IPS DF 6.9 (cell line): ENCODE results near the gene YEATS2.
"Not testable (repeated sequence)": the region's sequence is repeated elsewhere in the genome, so short reads cannot be mapped to it uniquely, and the experiment has no call there.

ENCODE experiments used
- DNase-seq: peaks from one replicate; pipeline ENCODE4 v3.0.0-alpha.2; 2013; ENCODE audit warnings: low read depth, low spot score
- H3K27ac ChIP-seq: one replicate; pipeline ENCODE4 v1.5.1; 2013; ENCODE audit warnings: low read length, control low read depth
- H3K27me3 ChIP-seq: 2 replicates; pipeline ENCODE4 v1.6.1; 2013; ENCODE audit warnings: mild to moderate bottlenecking, low read length; ENCODE audit not compliant: control insufficient read depth, insufficient read depth
- H3K36me3 ChIP-seq: 2 replicates; pipeline ENCODE4 v1.6.1; 2013; ENCODE audit warnings: low read length; ENCODE audit not compliant: control insufficient read depth, insufficient read depth
- H3K4me1 ChIP-seq: 2 replicates; pipeline ENCODE4 v1.6.1; 2013; ENCODE audit warnings: low read length; ENCODE audit not compliant: control insufficient read depth, insufficient read depth
- H3K4me3 ChIP-seq: 2 replicates; pipeline ENCODE4 v1.5.1; 2013; ENCODE audit warnings: mild to moderate bottlenecking, low read length
- H3K9me3 ChIP-seq: 2 replicates; pipeline ENCODE4 v1.6.1; 2013; ENCODE audit warnings: low read length, inconsistent platforms; ENCODE audit not compliant: control insufficient read depth, insufficient read depth
- WGBS: extraction: QIAGEN DNeasy Blood & Tissue Kit; methylation state at CpG from one replicate; pipeline ENCODE4 v1.1.7; 2013; ENCODE audit warnings: mixed read lengths, missing lambda C conversion rate; ENCODE audit not compliant: insufficient read length, insufficient coverage; 5-methylcytosine and 5-hydroxymethylcytosine counted together

Gene YEATS2

DNA sequence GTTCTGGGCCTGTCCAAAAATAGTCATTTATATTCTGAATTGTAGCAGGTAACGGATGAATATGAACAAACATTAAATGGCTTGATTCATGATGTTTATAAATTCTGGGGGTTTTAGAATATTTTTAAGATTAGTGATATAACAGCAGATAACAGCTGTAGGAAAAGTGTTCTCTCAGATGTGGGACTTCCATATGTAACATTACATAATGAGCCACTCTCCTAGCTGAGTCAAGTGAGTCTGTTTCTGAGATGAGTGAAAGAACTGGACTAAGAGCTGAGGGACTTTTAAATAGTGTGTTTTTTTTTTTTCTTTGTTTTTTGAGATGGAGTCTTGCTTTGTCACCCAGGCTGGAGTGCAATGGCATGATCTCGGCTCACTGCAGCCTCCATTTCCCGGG, 13.9 kb downstream of the YEATS2 start:
- no peak for DNase-seq
- H3K4me3 ChIP-seq: no peak overlapping the region

DNA sequence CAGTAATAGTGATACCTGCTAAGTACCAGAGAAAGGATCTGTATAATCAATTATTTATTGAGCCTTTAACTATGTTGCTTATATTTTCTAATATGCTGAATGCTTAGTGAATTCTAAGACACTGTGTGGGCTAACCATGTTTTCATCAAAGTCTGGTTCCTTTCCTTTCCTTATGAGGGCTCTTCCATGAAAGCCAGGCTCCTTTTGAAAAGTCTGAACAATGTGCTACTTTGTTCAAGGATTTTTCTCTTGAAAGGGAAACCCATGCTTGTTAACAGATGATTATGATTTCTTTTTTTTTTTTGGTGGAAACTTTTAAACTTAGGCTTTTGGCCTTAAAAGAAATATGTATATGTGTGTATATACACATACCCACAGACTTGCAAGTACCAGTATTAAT, 17.0 kb downstream of the YEATS2 start:
- no peaks in the 10 kb centered on the region for H3K4me1 ChIP-seq
- DNase-seq: no peak
- peaks cover 4% of the 10 kb centered on the region; the same call in 1 of the 2 replicates for H3K36me3 ChIP-seq
- no peak overlapping the region for H3K27ac ChIP-seq
- no peaks in the 10 kb centered on the region for H3K9me3 ChIP-seq
- no peak overlapping the region for H3K4me3 ChIP-seq
- H3K27me3 ChIP-seq: no peaks in the 10 kb centered on the region

More for the DNA sequence above, 13.9 kb downstream of the YEATS2 start:
- WGBS: no CpG with 5 or more reads among the region's 3 CpGs
- no peaks in the 10 kb centered on the region for H3K4me1 ChIP-seq
- no peaks in the 10 kb centered on the region for H3K9me3 ChIP-seq
- no peaks in the 10 kb centered on the region for H3K27me3 ChIP-seq
- no peaks in the 10 kb centered on the region for H3K36me3 ChIP-seq
- H3K27ac ChIP-seq: no peak overlapping the region

DNA sequence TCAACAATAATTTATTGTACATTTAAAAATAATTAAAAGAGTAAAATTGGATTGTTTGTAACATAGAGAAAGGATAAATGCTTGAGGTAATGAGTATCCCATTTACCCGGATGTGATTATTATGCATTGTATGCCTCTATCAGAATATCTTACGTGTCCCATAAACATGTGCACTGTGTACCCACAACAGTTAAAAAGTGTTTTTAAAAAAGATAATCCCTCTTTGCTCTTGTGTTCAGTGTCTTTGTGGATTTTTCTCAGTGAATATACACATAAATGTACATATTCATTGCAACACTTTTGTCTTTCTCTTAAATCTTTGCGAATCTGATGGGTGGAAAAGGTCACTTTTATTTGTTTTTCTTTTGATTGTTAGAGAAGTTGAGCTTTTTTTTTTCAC, 20.4 kb downstream of the YEATS2 start:
- no peak overlapping the region for H3K4me3 ChIP-seq
- no peaks in the 10 kb centered on the region for H3K27me3 ChIP-seq
- H3K36me3 ChIP-seq: peaks cover 13% of the 10 kb centered on the region; the same call in 1 of the 2 replicates
- no CpG with 5 or more reads among the region's 3 CpGs for WGBS
- no peak overlapping the region for H3K27ac ChIP-seq
- no peaks in the 10 kb centered on the region for H3K4me1 ChIP-seq
- H3K9me3 ChIP-seq: no peaks in the 10 kb centered on the region
- no peak for DNase-seq

DNA sequence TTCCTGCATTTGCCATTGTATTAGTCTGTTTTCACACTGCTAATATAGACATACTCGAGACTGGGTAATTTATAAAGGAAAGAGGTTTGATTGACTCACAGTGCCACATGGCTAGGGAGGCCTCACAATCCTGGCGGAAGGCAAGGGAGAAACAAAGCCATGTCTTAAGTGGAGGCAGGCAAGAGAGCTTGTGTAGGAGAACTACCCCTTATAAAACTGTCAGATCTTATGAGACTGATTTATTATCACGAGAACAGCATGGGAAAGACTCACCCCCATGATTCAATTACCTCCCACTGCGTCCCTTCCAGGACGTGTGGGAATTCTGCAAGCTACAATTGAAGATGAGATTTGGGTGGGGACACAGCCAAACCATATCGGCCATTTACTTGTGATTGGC, 27.8 kb downstream of the YEATS2 start:
- Histone ChIP-seq H3K27ac (no peak overlapping the region), H3K27me3 (no peaks in the 10 kb centered on the region), H3K9me3 (no peaks in the 10 kb centered on the region), H3K4me1 (no peaks in the 10 kb centered on the region), H3K36me3 (peaks cover 26% of the 10 kb centered on the region; the same call in 1 of the 2 replicates), H3K4me3 (no peak overlapping the region)
- DNase-seq: no peak
- no CpG with 5 or more reads among the region's 6 CpGs for WGBS

DNA sequence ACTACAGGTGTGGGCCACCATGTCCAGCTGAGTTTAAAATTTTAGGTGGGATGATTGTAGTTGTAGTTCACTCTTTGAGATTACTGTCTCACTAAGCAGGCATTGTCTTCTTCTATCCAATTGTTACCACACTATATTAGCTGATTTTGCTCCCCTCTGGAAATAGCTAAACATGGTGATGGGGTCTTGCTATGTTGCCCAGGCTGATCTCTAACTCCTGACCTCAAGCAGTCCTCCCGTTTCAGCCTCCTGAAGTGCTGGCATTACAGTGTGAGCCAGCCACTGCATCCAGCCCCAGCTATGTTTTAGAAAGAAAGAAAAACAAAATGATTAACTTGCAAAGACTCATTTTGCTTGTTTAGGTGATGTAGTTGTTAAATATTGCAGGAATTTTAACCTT, 30.6 kb downstream of the YEATS2 start:
- no peaks in the 10 kb centered on the region for H3K9me3 ChIP-seq
- WGBS: no CpG with 5 or more reads among the region's 1 CpG
- H3K27me3 ChIP-seq: no peaks in the 10 kb centered on the region
- H3K4me1 ChIP-seq: no peaks in the 10 kb centered on the region
- no peak overlapping the region for H3K27ac ChIP-seq
- DNase-seq: no peak
- peaks cover 24% of the 10 kb centered on the region; the same call in 1 of the 2 replicates for H3K36me3 ChIP-seq
- H3K4me3 ChIP-seq: no peak overlapping the region

DNA sequence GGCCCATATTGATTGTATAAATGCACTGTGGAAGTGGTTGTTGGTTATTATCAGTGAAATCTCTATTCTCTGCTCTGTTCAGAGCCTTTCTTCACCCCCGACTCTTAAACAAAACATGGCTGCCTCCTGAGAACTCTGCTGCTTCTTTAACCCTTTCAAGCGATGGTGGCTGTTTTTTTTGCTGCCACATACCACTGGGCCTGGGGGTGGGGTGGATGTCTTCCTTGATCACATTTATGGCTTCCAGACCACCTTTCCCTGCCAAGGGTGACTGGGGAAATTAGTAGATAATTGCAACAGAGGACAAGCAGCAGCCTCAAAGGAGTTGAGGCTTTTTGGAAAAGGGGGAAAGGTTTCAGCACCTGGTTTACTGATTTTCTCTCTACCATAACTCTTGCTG, 32.8 kb downstream of the YEATS2 start:
- no peak for DNase-seq
- no peak overlapping the region for H3K27ac ChIP-seq
- no peaks in the 10 kb centered on the region for H3K9me3 ChIP-seq
- H3K4me1 ChIP-seq: no peaks in the 10 kb centered on the region
- no peaks in the 10 kb centered on the region for H3K27me3 ChIP-seq
- H3K4me3 ChIP-seq: no peak overlapping the region
- peaks cover 27% of the 10 kb centered on the region; the same call in 1 of the 2 replicates for H3K36me3 ChIP-seq
- WGBS: no CpG with 5 or more reads among the region's 2 CpGs

DNA sequence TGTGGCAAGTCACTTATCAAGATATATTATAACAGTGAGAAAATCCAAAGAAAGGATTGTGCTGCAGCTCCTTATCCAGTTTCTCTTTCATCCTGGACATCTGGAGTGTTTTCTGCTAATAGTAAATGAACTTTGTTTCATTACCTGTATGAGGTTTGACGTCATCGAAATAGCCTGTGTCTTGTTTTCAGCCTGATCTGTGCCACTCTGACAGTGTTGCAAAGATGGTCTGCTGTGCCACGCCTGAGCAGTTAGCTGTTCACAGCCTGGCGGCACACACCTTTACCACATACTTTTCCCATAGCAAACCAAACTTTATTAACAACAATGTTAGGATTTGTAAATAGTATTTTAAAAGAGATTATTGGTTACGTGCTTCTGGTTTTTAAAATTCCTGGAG, 34.0 kb downstream of the YEATS2 start:
- WGBS: 100% methylated on average over 1 of the region's 5 CpGs
- peaks cover 25% of the 10 kb centered on the region; the same call in 1 of the 2 replicates for H3K36me3 ChIP-seq
- DNase-seq: no peak
- no peak overlapping the region for H3K27ac ChIP-seq
- H3K4me1 ChIP-seq: no peaks in the 10 kb centered on the region
- no peaks in the 10 kb centered on the region for H3K27me3 ChIP-seq
- H3K9me3 ChIP-seq: no peaks in the 10 kb centered on the region
- H3K4me3 ChIP-seq: no peak overlapping the region

DNA sequence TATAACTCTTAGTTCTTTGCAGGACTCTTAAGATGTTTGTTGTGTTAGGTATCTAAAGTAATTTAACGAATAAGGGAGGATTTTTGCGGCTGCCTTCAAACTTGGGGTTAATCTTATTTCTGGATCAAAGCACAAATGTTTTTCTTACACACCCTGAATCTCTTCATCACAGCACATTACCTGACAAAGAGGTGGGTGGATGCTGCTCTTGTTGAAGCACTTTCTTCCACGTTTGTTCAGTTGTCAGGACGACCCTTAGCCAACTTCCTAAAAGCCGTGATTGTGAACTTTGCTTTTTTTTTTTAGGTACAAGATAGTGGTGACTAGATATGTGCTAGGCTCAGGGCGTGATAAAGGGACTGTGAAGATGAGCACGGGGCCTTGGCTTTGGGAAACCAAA, 36.0 kb downstream of the YEATS2 start:
- H3K27me3 ChIP-seq: no peaks in the 10 kb centered on the region
- no CpG with 5 or more reads among the region's 7 CpGs for WGBS
- H3K36me3 ChIP-seq: peaks cover 20% of the 10 kb centered on the region; the same call in 1 of the 2 replicates
- DNase-seq: no peak
- H3K9me3 ChIP-seq: no peaks in the 10 kb centered on the region
- no peak overlapping the region for H3K4me3 ChIP-seq
- no peaks in the 10 kb centered on the region for H3K4me1 ChIP-seq
- H3K27ac ChIP-seq: no peak overlapping the region

DNA sequence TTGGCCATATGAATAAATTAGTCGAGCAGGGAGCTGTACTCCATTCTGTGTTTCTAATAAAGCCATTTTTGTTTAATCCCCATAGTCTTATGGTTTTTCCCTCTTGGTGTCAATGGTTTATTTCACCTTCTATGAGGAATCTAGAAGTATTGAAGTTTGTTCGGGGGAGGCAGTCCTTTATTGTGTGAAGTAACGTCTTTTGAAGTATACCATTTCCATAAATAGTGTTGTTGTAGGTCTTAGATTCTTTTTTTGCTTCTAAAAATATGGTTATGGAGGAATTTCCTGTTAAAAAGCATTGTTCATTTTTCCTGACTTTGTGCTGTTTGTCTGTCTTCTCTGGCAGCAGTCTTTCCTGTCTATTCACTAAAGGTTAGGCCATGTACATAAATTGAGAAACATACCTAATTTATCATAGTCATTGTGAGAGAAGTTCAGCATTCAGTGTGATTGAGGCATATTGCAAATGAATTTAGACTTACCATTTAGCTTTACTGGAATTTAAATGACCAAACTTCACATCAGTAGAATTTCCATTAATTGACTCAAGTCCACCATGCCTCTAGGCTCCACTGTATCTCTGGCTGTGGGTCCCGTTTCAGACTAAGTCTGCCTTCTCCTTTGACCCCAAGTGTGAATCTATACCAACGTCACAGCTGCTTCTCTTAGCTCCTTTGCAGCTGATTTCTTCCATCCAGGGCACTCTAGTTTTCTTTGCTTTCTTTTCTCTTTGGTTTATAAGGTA, 37.3 kb downstream of the YEATS2 start:
- Histone ChIP-seq H3K4me3 (no peak overlapping the region), H3K27me3 (no peaks in the 10 kb centered on the region), H3K36me3 (peaks cover 20% of the 10 kb centered on the region; the same call in 1 of the 2 replicates), H3K4me1 (no peaks in the 10 kb centered on the region), H3K9me3 (no peaks in the 10 kb centered on the region), H3K27ac (no peak overlapping the region)
- no peak for DNase-seq
- no CpG with 5 or more reads among the region's 5 CpGs for WGBS

DNA sequence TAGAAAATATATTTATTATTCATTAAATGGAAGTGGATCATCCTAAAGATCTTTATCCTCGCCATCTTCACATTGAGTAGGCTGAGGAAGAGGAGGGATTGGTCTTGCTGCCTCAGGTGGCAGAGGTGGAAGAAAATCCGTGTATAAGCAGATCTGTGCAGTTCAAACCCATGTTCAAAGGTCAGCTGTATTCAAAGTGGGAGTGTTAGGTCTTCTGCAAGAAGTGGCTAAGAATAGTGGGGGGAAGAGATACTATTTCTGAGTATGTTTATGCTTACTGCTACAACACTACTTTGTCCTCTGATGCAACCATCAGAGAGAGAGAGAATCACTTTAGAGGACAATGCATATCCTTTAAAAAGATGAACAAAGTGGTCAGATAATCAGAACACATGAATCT, 39.5 kb downstream of the YEATS2 start:
- H3K4me1 ChIP-seq: no peaks in the 10 kb centered on the region
- H3K27ac ChIP-seq: no peak overlapping the region
- no peak overlapping the region for H3K4me3 ChIP-seq
- H3K36me3 ChIP-seq: peaks cover 14% of the 10 kb centered on the region; the same call in 1 of the 2 replicates
- no CpG with 5 or more reads among the region's 2 CpGs for WGBS
- H3K27me3 ChIP-seq: no peaks in the 10 kb centered on the region
- H3K9me3 ChIP-seq: no peaks in the 10 kb centered on the region
- DNase-seq: no peak

DNA sequence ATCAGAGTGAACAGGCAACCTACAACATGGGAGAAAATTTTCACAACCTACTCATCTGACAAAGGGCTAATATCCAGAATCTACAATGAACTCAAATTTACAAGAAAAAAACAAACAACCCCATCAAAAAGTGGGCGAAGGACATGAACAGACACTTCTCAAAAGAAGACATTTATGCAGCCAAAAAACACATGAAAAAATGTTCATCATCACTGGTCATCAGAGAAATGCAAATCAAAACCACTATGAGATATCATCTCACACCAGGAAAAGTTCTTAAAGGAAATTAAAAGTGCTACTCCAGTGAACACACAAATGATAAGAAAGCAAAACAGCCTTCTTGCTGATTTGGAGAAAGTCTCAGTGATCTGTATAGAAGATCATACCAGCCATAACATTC, 42.6 kb downstream of the YEATS2 start:
- not testable (repeated sequence) for H3K4me1 ChIP-seq, H3K4me3 ChIP-seq, H3K27me3 ChIP-seq, H3K27ac ChIP-seq, H3K36me3 ChIP-seq, DNase-seq, H3K9me3 ChIP-seq
- no CpG with 5 or more reads among the region's 1 CpG for WGBS
